GM19023 (cell line): ENCODE measurements around the gene OAS2.

Experiments
- ATAC-seq: cut with Tn5 transposase; IDR thresholded peaks from one replicate; pipeline ENCODE4 v1.9.1; 2021; ENCODE audit warnings: mild to moderate bottlenecking, moderate library complexity; ENCODE audit not compliant: unreplicated experiment

Gene OAS2

DNA sequence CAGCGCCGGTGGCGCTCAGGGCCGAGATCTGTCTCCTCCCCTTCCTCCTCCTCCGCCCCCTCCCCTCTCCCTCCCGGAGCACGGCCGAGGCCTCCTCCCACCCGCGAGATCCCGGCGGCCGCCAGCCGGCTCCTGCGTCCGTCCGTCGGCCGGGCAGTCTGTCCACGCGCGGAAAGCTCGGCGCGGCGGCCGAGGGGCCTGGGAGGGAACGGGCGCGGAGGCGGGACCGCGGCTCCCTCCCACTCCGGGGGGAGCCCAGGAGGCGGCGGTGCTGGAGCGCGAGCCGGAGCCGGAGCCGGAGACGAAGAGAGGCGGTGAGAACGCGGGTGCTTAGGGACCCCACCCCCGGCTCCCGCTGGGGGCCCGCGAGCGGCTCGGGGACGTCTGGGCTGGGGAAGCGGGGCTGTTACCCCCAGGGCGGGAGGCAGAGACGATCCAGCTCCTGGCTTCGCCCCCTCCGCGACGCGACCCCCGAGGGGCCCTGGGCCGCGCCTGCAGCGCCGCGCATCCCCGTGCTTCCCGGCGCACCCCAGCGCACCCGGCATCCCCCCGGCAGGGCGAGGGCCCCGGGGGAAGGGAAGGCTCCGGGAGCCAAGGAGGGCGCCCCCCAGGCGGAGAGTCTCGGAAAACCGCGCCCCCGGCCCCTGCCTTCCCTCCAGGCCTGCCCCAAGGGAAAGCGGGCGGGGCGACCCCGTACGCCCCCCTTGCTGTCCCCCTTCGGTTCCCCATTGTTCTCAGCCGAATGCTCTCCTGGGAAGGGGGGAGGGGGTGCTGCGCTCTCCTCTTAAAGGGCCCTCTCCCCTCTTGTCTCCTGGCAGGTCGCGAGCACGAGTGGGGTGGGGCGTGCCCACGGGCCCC is 78.5 kb downstream of the OAS2 start, which contains the start of gene DTX1:
Gene DTX1, plus strand, starts transcription at position 100 of the 858 bp plus-strand sequence. CDS start 1,463 bp downstream, outside the sequence.
- ATAC-seq: no peak

- no peak for ATAC-seq
Observed at GRCh38 chr12:113057565-113058485, 79.5 kb downstream of the OAS2 start.

- ATAC-seq: no peak
Observed at GRCh38 chr12:113058553-113058952, 80.2 kb downstream of the OAS2 start.

DNA sequence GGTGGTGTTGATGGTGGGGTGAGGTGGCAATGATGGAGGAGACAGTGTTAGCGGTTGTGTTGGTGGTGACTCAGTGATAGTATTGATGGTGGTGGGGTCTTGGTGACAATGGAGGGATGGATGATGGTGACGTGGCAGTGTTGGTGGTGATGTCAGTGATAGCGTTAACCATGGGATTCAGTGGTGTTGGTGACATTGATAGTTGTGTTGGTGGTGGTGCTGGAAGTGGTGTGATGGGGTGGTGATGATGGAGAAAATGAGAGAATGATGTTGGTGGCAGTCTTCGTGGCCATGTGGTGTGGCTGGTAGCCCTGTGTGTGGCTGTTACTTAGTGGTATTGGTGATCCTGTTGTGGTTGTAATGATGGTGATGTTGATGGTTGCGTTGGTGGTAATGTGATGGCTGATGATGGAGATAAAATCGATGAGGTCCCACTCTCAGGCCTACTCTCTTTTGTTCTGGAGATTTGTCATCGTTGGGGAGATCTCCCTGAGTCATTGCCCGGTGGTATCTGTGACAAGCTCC is 80.8 kb downstream of the OAS2 start:
- no peak for ATAC-seq

- no peak for ATAC-seq
Observed at GRCh38 chr12:113060336-113060960, 82.1 kb downstream of the OAS2 start.

DNA sequence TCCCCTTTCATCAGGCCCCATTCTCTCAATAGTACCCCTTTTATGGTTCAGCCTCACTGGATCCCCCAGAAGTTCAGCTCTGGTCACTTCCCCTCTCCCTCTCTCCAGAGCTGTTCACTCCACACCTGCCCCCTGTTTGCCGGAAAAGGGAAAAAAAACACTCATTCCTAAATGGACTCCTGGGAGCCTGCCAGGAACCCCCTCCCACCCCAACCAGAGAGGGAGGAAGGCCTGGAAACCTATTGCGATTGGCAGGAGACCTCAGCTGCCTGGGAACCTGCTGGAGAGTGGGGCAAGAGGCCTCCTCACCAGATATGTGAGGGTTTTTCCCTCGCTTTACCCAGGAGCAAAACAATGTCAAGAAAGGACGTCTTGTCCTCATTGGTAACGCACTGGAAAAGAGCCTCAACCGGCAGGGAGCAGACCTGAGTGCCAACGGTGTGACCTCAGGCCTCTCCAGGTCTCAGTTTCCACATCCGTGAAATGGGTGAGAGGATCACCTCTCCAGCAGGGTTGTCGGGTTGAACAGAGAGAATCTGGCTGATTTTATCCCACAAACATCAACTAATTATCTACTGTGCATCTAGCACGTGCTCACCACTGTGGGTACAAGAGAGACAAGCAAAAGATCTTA is 82.9 kb downstream of the OAS2 start:
- ATAC-seq: no peak
